NCI-H2196 (cell line): Measurements from ENCODE around the gene ZNF784.
"Not testable (repeated sequence)": the region's sequence is repeated elsewhere in the genome, so short reads cannot be mapped to it uniquely, and the experiment has no call there.

Source experiments
- DNase-seq: peaks from one replicate; lab custom pipeline; 2025; ENCODE audit not compliant: unreplicated experiment; lab: John Stamatoyannopoulos, UW

ZNF784 gene

DNA sequence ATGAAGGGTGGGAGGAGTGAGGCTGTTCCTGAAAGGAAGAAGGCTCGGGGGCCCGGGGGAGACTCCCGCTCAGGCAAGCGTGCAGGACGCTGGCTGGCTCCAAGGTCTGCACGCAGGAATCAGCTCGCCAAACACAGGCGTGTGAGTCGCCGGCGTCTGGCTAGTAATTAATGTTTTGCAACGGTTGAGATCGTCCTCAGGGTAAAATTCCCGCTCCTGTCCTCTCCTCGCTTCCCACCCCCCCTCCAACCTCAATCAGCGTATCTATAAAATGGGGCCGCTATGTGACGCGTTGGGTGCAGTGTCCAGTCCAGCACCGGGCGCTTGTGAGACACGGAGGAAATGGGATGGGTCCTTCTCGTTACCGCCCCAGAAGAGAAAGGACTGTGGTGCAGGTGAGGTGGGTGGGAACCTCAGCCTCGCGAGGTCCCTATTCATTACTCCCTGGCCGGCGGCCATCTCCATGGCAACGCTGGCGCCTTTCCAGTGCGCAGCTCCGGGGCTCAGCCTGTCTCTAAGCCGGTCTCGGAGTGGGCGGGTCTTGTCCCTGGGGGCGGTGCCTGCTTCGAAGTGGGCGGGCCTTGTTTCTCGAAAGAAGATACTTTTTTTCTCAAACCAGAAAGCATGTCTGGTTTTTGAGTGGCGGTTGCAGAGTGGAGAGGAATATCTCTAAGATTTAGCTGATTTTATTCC lies 37.2 kb downstream of the ZNF784 start:
- DNase-seq = peak; percentile 98

DNA sequence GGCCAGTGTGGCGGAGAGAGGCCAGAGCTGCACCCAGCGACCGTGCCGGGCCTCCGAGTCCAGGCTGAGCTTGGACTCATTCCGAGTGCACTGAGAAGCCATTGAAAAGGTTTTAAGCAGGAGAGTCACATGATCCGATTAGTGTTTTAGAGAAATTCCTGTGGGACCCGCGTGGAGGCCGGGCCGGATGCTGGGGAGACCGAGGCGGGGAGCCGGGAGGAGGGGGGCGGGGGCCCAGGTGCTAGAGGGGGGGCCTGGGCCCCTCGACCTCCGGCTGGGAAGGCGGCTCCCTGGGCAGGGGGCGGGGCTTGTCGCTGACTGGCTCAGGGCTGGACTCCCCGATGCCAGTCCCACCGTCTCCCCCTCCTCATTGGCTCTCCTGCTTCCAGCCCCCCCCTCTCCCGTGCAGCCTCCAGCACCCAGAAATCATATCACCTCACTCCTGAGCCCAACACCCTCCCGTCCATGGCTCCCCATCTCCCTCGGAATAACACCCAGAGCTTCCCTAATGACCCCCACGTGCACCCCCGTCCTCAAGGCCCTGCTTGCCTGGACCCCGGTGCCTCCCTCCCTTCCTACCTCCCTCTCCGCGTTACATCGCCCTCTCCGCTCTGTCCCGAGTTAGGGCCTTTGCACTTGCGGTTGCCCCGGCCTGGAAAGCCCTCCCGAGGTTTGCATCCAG lies 38.6 kb downstream of the ZNF784 start:
- DNase-seq = peak; percentile 57

DNA sequence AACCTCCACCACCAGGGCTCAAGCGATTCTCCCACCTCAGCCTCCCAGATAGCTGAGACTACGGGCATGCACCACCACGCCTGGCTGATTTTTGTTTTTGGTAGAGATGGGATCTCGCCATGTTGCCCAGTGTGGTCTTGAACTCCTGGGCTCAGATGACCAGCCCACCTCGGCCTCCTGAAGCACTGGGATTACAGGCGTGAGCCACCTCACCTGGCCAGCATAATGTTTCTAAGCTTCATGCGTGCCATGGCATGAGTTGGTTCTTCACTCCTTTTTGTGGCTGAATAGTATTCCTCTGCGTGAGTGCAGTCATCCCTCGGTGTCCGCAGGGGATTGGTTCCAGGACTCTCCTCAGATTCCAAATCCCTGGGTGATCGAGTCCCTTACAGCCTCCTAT lies 39.5 kb downstream of the ZNF784 start:
- no peak for DNase-seq

DNA sequence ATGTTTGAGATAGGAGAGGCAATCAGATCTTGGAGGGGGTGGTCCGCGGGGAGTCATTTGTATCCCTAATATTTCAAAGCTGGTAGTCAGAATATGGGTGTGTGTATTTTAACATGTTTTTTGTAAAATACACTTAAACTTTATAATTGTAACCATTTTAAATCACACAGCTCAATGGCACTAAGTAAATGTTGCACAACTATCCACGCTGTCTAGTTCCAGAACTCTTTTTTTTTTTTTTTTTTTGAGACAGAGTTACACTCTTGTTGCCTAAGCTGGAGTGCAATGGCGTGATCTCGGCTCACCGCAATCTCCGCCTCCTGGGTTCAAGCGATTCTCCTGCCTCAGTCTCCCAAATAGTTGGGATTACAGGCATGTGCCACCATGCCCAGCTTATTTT lies 40.5 kb downstream of the ZNF784 start:
- not testable (repeated sequence) for DNase-seq

DNA sequence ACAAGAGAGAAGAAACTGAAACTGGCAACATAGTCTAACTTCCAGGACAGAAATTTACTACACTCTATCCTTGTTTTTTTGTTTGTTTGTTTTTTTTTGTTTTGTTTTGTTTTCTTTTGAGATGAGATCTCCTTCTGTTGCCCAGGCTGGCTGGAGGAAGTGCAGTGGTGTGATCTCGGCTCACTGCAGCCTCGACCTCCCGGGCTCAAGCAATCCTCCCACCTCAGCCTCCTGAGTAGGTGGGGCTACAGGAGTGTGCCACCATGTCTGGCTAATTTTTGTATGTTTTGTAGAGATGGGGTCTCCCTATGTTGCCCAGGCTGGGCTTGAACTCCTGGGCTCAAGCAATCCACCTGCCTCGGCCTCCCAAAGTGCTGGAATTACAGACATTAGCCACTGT lies 42.1 kb downstream of the ZNF784 start:
- not testable (repeated sequence) for DNase-seq

DNA sequence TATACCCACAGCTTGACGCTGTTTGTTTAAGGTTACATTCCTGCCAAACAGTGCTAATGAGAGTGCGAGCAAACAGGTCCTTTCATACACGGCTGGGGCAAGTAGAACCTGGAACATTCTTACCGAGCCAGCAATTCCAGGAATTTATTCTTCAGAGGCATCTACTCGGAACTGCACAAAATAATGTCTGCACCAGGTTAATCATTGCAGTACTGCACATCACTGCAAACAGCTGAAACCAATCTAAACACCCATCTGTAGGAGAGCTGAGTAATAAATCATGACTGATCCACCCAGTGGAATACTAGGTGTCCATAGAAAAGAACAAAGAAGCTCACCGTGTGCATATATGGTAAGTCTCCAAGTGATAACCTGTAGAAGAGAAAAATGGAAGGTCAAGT lies 42.5 kb downstream of the ZNF784 start:
- DNase-seq = peak; percentile 37

DNA sequence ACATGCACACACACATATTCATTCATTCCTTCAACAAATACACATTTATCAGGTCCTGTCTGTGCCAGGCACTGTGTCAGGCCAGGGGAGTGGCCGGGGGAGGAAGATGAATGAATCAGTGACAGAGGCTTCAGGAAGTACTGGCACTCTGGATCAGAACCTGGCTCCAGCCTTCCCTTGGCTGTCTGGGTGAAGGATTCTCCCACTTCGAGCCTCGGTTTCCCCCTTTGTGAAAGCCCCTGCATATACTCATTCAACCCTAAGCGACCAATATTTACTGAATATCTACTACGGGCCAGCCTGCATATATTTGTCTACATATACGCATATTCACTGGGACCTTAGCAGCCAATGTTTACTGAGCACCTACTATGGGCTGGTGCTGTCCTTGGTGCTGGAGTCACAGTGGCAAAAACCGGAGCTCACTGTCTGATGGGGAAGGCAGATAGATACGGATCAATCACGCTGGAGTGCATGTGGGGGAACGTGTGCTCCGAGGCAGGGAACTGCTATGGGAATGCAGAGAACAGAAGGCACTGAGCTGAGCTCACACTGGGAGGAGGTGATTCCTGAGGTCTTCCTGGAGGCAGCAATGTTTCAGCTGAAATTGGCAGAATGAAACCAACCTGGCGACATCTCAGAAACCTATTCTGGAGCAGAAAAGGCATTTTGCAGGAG lies 43.1 kb downstream of the ZNF784 start:
- DNase-seq = no peak

DNA sequence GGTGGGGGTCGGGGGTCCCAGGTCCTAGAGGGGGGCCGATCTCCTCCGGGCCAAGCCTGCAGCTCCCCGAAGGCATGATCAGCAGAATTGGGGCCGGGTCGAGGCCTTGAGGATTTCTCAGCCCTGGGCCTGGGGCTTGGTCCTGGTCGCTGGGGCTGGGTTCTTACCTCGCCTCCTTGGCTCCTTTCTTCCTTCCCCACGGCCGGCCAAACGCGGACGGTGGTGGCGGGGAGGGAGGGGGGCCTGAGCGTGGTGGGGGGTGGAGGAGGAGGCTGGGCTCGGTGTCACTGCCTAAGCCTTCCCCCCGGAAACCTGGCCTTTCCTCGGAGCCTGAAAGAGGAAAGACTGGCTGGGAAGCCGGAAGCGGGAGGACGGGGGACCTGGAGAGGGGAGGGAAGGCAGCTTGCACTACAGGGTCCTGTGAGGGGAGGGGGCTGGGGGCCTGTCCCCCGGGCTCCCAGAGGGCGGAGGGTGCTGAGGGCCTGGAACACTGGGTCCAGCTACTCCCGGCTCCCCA lies 43.7 kb downstream of the ZNF784 start, which contains the start of gene ZNF579:
TSS of gene ZNF579 (minus strand) at position 221 of the 517 bp plus-strand sequence. CDS start 1,209 bp downstream, outside the sequence.
- peak; percentile 88 for DNase-seq

DNA sequence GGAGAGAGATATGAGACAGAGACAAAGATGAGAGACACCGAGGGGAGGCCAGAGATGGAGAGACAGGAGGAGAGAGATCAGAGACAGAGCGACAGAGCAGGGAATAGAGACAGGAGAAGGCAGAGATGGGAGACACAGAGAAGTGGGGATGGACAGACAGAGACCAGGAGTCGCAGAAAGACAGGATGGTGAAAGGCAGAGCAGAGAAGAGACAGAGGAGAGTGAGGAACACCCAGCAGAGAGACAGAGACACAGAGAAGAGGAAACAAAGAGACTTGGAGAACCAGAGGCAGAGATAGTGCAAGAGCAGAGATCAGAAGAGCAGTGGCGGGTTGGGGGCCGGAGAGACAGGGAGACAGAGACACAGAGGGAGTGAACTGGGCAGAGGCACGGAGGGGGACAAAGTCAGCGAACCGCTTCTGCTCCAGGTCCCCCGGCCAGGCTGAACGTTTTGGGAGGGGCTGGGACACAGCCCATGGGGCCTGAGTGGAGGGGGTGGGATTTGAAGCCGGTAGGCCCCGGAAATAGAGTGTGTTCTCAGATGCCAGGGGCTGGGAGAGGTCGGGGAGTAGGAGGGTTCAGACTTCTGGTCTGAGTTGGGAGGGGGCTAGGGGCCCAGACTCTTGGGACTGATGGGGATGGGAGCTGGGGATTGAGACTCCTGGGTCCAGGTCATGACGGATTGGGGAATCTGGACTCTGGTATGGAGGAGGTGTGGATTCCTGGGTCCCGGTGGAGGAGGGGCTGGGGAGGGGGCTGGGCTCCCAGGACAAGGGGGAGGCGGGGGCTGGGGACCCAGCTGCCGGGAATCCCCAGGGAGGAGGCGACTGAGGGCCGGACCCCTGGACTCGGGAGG lies 44.4 kb downstream of the ZNF784 start:
- no peak for DNase-seq

DNA sequence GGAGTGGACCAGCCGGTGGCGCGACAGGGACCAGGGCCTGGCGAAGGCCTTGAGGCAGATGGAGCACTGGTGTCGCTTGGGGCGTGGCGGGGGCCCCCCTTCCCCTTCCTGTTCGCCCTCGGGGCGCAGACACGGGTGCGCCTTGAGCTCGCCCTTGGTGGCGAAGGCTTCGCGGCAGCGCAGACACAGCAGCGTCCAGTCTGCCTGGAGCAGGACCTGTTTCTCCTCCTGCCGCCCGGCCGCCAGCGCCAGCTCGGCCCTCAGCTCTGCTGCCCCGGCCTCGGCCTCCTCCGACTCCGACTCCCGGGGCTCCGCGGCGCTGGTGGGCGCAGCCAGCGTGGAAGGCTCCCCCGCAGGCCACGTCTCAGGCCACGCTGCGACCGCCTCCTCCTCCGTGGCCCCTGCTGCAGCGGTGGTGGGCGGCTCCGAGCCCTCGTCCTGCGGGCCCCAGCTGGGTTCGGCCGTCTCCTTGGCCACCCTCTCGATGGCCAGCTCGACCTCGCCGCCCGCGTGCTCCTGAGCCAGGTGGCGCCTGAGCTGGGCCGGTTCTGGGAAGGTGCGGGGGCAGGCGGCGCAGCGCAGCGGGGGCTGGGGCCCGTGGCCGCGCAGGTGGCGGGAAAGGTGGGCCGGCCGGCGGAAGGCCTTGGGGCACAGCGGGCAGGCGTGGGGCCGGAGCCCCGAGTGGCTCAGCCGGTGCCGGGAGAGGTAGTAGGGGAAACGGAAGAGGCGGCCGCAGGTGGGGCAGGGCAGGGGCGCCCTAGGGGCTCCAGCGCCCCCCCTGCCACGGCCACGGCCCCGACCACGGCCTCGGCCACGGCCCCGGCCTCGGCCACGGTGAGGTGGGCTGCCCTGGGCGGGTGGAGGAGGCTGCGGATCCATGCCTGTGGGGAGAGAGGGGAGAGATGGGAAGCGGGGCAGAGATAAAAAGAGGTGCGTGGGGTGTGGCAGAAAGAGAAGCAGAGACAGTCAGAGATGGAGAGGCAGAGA lies 45.3 kb downstream of the ZNF784 start:
- no peak for DNase-seq

DNA sequence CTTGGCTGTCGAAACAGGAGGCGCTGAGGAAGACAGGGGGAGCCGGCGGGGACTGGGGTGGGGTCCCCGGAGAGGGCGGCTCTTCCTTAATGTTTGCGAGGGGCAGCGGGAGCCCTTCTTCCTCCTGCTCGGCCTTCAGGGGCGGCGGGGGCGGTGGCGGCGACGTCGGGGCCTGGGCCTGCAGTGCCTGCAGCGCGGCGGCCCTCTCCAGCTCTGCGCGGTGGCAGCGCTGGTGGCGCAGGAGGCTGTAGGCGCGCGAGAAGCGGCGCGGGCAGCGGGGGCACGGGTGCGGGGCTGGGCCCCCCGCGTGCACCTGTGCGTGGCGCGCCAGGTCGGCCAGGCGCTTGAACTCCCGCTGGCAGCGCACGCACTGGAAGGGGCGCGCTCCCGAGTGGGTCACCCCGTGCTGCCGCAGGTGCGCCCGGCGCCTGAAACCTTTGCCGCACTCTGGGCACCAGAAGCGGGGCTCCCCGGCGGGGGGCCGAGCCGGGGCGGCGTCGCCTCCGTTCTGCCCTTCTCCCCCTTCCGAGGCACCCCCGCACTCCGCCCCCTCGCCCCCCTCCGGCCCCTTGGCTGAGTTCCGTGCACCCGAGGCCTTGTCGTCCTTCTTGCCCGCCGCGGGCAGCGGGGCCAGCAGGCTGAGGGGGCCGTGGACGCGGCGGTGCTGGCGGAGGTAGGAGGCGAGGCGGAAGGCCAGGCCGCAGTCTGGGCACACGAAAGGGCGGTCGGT lies 46.2 kb downstream of the ZNF784 start:
- no peak for DNase-seq

DNA sequence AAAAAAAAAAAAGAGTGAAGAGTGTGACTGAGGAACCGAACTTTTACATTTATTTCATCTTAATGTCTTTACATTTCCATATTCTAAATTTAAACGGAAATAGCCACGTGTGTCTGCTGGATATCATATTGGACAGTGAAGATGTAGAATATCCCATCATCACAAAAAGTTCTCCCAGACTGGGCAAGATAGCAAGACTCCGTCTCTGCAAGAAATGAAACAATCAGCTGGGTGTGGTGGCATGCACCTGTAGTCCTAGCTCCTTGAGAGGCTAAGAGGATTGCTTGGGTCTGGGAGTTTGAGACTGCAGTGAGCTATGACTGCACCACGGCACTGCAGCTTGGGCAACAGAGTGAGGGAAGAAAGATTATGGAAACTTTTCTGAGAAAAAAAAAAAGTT lies 47.6 kb downstream of the ZNF784 start:
- DNase-seq = no peak

DNA sequence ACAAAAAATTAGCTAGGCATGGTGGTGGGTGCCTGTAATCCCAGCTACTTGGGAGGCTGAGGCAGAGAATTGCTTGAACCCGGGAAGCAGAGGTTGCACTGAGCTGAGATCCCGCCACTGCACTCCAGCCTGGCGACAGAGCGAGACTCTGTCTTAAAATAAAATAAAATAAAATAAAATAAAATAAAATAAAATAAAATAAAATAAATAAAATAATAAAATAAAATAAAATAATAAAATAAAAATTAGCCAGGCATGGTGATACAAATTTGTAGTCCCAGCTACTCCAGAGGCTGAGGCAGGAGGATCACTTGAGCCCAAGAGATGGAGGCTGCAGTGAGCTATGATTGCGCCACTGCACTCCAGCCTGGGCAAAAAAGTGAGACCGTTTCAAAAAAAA lies 50.4 kb downstream of the ZNF784 start:
- DNase-seq = not testable (repeated sequence)
